AG09319 (cell line): ENCODE measurements around the gene MMP17.
"Not testable (repeated sequence)": the region's sequence is repeated elsewhere in the genome, so short reads cannot be mapped to it uniquely, and the experiment has no call there.

Experiments used
- DNase-seq: peaks from one replicate; pipeline ENCODE4 v3.0.0-alpha.2; 2010; ENCODE audit warnings: low read depth; ENCODE audit errors: extremely low read depth
- CTCF ChIP-seq: IDR thresholded peaks from 2 replicates; pipeline ENCODE4 v1.5.1; 2011; ENCODE audit warnings: low read depth, mild to moderate bottlenecking, inconsistent platforms, low read length, moderate library complexity

The MMP17 gene

GRCh38 chr12:131871677-131872076, 43.5 kb downstream of the MMP17 start:
- no peak for TF ChIP-seq CTCF
- DNase-seq: no peak

DNA sequence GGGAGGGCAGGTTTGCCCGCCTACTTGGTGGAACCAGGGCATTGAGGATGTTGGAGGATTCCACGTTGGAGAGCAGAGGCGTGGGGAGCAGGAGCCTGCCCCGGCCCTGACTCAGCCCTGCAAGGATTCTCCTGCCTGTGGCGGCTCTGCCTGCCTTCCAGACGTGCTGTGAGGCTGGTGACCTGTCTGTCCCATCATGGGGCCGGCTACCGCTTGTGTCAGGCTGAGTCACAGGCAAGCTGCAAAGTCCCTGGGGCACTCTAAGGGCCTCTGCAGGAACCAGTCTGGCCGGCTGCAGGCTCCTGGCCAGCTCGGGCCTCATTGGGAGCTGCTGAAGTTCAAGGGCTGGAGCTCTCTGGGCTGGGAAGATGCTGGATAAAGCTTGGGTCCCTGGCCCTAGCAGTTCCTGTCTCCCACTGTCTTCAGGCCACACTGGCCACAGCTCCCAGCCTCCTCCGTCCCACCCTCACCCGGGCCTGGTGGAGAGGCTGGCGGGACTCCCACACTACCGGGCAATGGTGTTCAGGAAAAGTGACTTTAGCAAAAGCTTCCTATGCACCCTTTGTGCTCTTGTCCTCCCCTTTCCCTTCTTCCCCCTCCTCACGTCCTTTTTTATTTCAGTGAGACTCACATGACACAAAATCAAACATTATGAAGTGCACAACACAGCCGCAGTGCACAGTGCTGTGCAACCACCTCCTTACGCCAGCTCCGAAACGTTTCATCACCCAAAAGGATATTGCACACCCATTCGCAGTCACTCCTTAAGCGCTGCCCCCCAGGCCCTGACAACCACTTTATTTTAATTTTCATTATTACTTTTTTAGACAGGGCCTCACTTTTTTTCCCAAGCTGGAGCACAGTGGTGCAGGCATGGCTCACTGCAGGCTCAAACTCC, 44.2 kb downstream of the MMP17 start:
- TF ChIP-seq CTCF: no peak
- no peak for DNase-seq

DNA sequence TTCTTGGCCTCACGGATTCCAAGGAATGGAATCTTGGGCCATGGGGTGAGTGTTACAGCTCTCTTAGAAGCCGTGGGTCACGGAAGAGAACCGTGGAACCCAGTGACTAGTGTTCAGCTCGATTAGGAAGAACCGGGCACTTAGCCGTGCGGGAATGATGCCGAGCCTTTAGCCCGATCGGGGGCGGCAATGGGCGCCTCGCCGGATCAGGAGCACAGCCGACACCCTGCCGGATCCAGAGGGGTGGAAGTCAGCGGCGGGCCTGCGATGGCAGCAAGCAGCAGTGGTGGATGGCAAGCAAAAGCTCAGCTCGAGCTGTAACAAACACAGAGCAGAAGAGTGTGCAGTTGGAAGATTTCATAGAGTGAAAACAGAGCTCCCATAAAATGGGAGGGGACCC, 45.1 kb downstream of the MMP17 start:
- no peak for TF ChIP-seq CTCF
- DNase-seq: no peak

GRCh38 chr12:131874972-131875371, 46.8 kb downstream of the MMP17 start:
- not testable (repeated sequence) for DNase-seq

DNA sequence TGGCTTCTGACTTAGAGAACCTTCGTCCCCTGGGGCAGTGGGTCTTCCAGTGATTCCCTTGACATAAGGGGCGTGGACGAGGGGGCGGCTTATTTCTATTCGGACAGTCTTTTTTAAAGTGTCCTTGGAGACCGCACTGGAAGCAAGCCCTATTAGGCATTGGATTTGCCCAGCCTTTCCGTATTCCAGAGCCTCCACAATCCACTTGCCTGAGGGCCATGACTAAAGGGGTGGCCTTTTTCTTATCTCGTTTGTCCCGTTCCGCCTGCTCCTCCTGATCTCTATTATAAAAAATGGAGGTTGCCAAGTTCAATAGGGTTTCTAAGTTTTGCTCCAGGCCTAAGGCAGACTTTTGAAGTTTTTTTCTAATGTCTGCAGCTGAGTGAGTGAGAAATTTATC, 49.0 kb downstream of the MMP17 start:
- DNase-seq: not testable (repeated sequence)

DNA sequence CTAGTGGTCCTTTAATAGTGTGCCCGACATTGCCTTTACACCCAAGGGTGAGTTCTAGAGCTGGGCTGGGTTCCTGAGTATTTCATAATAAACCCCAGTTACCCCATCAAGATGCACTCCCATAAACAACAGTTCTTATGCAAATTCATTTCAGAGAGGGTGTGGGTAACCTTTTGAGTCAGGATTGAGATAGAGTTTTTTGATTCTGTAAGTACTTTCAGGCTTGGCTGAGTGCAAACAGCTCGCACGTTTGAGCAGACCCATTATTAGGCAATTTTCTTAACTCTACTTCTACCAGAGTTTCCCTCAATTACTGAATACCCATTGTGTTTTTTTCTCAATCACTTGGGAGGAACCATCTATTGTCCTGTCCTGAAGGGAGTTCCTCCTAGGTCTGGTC, 50.2 kb downstream of the MMP17 start:
- not testable (repeated sequence) for DNase-seq

DNA sequence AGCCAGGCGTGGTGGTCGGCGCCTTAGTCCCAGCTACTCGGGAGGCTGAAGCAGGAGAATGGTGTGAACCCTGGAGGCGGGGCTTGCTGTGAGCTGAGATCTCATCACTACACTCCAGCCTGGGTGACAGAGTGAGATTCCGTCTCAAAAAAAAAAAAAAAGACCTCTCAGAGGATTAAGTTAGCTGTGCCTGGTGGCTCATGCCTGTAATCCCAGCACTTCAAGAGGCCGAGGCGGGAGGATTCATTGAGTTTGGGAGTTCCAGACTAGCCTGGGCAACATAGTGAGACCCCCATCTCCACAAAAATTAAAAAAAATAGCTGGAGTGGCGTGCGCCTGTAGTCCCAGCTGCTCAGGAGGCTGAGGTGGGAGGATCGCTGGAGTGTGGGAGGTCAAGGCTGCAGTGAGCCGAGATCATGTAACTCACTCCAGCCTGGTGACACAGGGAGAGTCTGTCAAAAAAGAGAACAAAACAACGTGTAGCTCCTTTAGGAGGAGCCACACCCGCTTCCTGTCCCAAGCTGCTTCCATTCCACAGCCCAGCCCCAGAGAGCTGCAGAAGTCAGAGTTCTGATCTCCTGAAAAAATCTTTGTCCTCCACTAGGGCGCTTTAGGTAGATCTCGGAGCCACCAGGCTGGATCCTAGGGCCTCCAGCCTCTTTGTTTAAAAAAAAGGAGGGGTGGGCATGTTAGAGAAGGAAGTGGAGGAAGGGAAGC, 54.8 kb downstream of the MMP17 start:
- no peak for TF ChIP-seq CTCF
- DNase-seq: no peak

DNA sequence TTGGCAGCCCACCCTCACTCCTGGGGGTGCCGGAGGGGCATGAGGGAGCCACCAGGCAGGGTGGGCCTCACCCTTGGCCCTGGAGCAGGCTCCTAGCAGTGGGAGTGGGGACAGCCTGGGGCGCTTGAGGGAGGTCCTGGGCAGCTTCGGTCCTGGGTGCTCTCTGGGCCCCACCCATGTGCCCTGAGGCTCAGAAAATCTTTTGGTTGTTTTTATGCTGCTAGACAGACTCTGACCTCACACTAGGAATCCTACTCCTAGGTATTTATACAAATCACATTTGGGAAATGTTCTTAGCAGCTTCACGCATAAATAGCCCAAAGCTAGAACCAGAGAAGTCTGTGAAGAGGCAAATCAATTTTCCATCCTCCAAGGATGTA, 55.3 kb downstream of the MMP17 start:
- DNase-seq: no peak
- no peak for TF ChIP-seq CTCF

DNA sequence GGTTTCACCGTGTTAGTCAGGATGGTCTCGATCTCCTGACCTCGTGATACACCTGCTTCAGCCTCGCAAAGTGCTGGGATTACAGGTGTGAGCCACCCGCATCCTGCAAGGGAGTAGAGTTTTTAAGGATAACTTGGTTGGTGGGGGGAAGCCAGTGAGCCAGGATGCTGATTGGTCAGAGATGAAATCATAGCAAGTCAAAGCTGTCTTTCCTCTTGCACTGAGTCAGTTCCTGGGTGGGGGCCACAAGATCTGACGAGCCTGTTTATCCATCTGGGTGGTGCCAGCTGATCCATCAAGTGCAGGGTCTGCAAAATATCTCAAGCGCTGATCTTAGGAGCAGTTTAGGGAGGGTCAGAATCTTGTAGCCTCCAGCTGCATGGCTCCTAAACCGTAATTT, 56.9 kb downstream of the MMP17 start:
- not testable (repeated sequence) for DNase-seq
